Ovary (tissue), 3 donors: ENCODE measurements around the gene RIPOR3.
"Not testable (repeated sequence)": the region's sequence is repeated elsewhere in the genome, so short reads cannot be mapped to it uniquely, and the experiment has no call there.

ENCODE experiments used
- CTCF ChIP-seq, 3 donors: fragments of 450-650 bp in 2 of 3; fragments of 200-600 bp in 1 of 3; IDR thresholded peaks; one replicate each; pipeline versions ENCODE4 v1.5.1 to v1.8.0; 2016 to 2022; ENCODE audit warnings: antibody characterized with exemption in 3 of 3, mild to moderate bottlenecking in 1 of 3
- EP300 ChIP-seq: sonication (generic); formaldehyde crosslinking; IDR thresholded peaks from one replicate; pipeline ENCODE4 v1.6.1; 2017; ENCODE audit warnings: antibody characterized with exemption
- POLR2A ChIP-seq: fragments of 450-650 bp; IDR thresholded peaks from one replicate; pipeline ENCODE4 v1.6.1; 2017; ENCODE audit warnings: antibody characterized with exemption, mild to moderate bottlenecking, moderate library complexity
- donor health status: DM: no; HTN: no; CAD: no.

GRCh38 chr20:50569487-50569863, 121.9 kb downstream of the RIPOR3 start:
- TF ChIP-seq CTCF (IDR thresholded peaks at IDR 0.05); POLR2A; EP300: not testable (repeated sequence)
